ENCODE data around the gene ENO4.

DNA sequence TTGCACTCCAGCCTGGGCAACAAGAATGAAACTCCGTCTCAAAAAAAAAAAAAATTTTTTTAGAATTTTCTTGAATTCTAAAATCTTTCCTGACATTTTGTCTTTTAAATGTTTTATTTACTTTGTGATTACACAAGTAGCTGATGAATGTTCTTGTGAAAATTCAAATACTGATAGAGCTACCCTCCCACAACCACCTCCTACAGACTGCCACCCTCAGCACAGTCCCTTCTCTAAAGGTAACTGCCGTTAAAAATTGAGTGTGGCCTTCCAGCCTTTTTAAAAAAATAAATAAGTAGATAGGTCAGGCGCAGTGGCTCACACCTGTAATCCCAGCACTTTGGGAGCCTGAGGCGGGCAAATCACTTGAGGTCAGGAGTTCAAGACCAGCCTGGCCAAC is 15.1 kb downstream of the ENO4 start:
- TF ChIP-seq, protein P1, sequence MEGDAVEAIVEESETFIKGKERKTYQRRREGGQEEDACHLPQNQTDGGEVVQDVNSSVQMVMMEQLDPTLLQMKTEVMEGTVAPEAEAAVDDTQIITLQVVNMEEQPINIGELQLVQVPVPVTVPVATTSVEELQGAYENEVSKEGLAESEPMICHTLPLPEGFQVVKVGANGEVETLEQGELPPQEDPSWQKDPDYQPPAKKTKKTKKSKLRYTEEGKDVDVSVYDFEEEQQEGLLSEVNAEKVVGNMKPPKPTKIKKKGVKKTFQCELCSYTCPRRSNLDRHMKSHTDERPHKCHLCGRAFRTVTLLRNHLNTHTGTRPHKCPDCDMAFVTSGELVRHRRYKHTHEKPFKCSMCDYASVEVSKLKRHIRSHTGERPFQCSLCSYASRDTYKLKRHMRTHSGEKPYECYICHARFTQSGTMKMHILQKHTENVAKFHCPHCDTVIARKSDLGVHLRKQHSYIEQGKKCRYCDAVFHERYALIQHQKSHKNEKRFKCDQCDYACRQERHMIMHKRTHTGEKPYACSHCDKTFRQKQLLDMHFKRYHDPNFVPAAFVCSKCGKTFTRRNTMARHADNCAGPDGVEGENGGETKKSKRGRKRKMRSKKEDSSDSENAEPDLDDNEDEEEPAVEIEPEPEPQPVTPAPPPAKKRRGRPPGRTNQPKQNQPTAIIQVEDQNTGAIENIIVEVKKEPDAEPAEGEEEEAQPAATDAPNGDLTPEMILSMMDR (IDR thresholded peaks at IDR 0.05; ENCODE audit: low read depth, low read length) = no peak
- no peak for TF ChIP-seq EZH2phosphoT487 (IDR thresholded peaks at IDR 0.05; ENCODE audit: low read depth)

Data from OCI-LY3 (cell line).